ENCODE results near the gene PTPRM. TPM values are rescaled to one million over a fixed set of nuclear protein-coding genes. Genes with fewer than 3 reads are reported as not detected.

PTPRM gene
- total RNA-seq, 1 experiment from 2014 or later: 14.5 TPM

DNA sequence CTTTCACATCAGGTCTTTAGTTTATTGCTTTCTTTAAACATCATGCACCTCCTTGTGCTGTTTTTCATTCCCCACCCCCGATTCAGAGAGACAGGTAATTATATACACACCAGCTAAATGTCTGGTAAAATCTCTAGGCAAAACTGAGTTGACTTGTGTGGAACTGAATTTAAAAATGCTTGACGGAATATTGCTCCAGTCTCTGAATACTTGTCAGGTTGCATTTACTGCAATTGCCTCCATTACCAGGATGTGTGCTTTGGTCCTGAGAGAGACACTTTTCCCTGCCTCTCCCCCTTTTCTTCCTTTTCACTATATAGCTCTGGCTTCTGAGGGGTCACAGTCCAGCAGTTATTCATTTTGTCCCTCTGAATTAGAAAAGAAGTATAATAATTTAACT lies 104.0 kb downstream of the PTPRM start:
- no peak for DNase-seq (ENCODE audit: low read depth, low spot score)
- ChIA-PET POLR2A (no interaction called here), RAD21 (ENCODE audit: low non-redundant PET in 1 of 2, low total read pairs in 2 of 2, uncharacterized antibody in 2 of 2, unreplicated experiment in 2 of 2) (no interaction called here), CTCF (no interaction called here)
- Histone ChIP-seq H2AFZ (ENCODE audit: low read depth, low read length, poor library complexity, severe bottlenecking) (no peak overlapping the region), H3K36me3 (ENCODE audit: control insufficient read depth in 1 of 2, insufficient read depth in 2 of 2, low read length in 2 of 2) (no peaks in the 10 kb centered on the region), H3K9me2 (ENCODE audit: insufficient read depth) (no peaks in the 10 kb centered on the region), H3K9ac (ENCODE audit: low read length) (no peak overlapping the region), H3K27me3 (ENCODE audit: insufficient read depth, low read length) (peaks cover 25% of the 10 kb centered on the region; the same call in 1 of the 2 replicates), H3K4me1 (ENCODE audit: control insufficient read depth in 1 of 2, insufficient read depth in 2 of 2, low read length in 2 of 2) (no peaks in the 10 kb centered on the region), H3K4me3 (replicated peaks in 1 of 2; ENCODE audit: low read depth in 1 of 2, low read length in 2 of 2) (no peak overlapping the region), H3K79me2 (ENCODE audit: insufficient read depth, low read length) (no peaks in the 10 kb centered on the region), H3K27ac (ENCODE audit: low read depth, low read length) (no peak overlapping the region), H4K20me1 (ENCODE audit: insufficient read depth) (no peaks in the 10 kb centered on the region), H3K9me3 (ENCODE audit: control insufficient read depth in 1 of 2, insufficient read depth in 1 of 2, low read depth in 1 of 2, low read length in 2 of 2) (no peaks in the 10 kb centered on the region), H3K4me2 (ENCODE audit: low read length) (no peak overlapping the region)
- TF ChIP-seq CBX3 (IDR thresholded peaks at IDR 0.05; ENCODE audit: low read depth) (no peak), FOSL1 (IDR thresholded peaks at IDR 0.05; ENCODE audit: low read depth) (no peak), SIN3A (IDR thresholded peaks at IDR 0.05; ENCODE audit: low read depth) (no peak), ZFX (IDR thresholded peaks at IDR 0.05) (no peak), REST (IDR thresholded peaks at IDR 0.05; ENCODE audit: low read depth) (no peak), SRF (IDR thresholded peaks at IDR 0.05; ENCODE audit: low read depth) (no peak), POLR2AphosphoS5 (IDR thresholded peaks at IDR 0.05; ENCODE audit: low read depth, low read length) (no peak), ZBTB33 (IDR thresholded peaks at IDR 0.05; ENCODE audit: extremely low read depth, insufficient replicate concordance, low read length) (no peak), JUND (IDR thresholded peaks at IDR 0.05) (no peak), YY1 (IDR thresholded peaks at IDR 0.05; ENCODE audit: extremely low read depth, insufficient replicate concordance, low read depth, low read length) (no peak), ZNF274 (IDR thresholded peaks at IDR 0.05; ENCODE audit: low read depth, low read length) (no peak), EGR1 (IDR thresholded peaks at IDR 0.05; ENCODE audit: low read depth) (no peak), POLR2A (IDR thresholded peaks at IDR 0.05; ENCODE audit: borderline replicate concordance, extremely low read depth, insufficient read depth, insufficient read length) (no peak)
- TF ChIP-seq, protein P1, sequence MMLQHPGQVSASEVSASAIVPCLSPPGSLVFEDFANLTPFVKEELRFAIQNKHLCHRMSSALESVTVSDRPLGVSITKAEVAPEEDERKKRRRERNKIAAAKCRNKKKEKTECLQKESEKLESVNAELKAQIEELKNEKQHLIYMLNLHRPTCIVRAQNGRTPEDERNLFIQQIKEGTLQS (IDR thresholded peaks at IDR 0.05): no peak
- no peak for ATAC-seq
- no TSS peak for BruUV-seq (replicated peaks)
- intact Hi-C loops (cut with micrococcal nuclease): no loop called here

All from HCT116 (cell line).